T-helper 1 cell treated with Interleukin-12 subunit alpha and Interleukin-12 subunit beta and Interleukin-4 antibody, amounts not matched to agents 30 μg/mL and 1 μg/mL, for 36 hours (primary cell): ENCODE results near the gene PLA2G2D.

ENCODE experiments used
- H3K27ac Mint-ChIP-seq: one replicate; pipeline ENCODE4 v1.8.0; 2021; ENCODE audit warnings: mild to moderate bottlenecking, mixed read lengths
- H3K27me3 Mint-ChIP-seq: one replicate; pipeline ENCODE4 v1.8.0; 2021; ENCODE audit warnings: low read depth, mixed read lengths
- H3K36me3 Mint-ChIP-seq: one replicate; pipeline ENCODE4 v1.8.0; 2021; ENCODE audit warnings: low read depth, mixed read lengths
- H3K4me1 Mint-ChIP-seq: one replicate; pipeline ENCODE4 v1.8.0; 2021; ENCODE audit warnings: low read depth, mixed read lengths
- H3K4me3 Mint-ChIP-seq: one replicate; pipeline ENCODE4 v1.8.0; 2021; ENCODE audit warnings: mild to moderate bottlenecking, moderate library complexity, mixed read lengths
- H3K9me3 Mint-ChIP-seq: one replicate; pipeline ENCODE4 v1.8.0; 2021; ENCODE audit warnings: mixed read lengths

The PLA2G2D gene

GRCh38 chr1:20076710-20077461 lies 42.5 kb downstream of the PLA2G2D start:
- H3K27ac Mint-ChIP-seq = no peak overlapping the region
- peaks cover 9% of the 10 kb centered on the region for H3K4me1 Mint-ChIP-seq
- peaks cover 45% of the 10 kb centered on the region for H3K27me3 Mint-ChIP-seq
- no peak overlapping the region for H3K4me3 Mint-ChIP-seq
- H3K9me3 Mint-ChIP-seq = no peaks in the 10 kb centered on the region
- H3K36me3 Mint-ChIP-seq = no peaks in the 10 kb centered on the region

GRCh38 chr1:20076223-20076622 lies 43.1 kb downstream of the PLA2G2D start:
- Mint-ChIP-seq H3K4me3 (no peak overlapping the region), H3K27ac (no peak overlapping the region), H3K27me3 (peaks cover 43% of the 10 kb centered on the region)

GRCh38 chr1:20075345-20075744 lies 44.0 kb downstream of the PLA2G2D start:
- Mint-ChIP-seq H3K9me3 (no peaks in the 10 kb centered on the region), H3K27ac (no peak overlapping the region), H3K4me1 (peaks cover 3% of the 10 kb centered on the region), H3K36me3 (no peaks in the 10 kb centered on the region), H3K4me3 (no peak overlapping the region), H3K27me3 (peaks cover 38% of the 10 kb centered on the region)

More at GRCh38 chr1:20076223-20076622, 43.1 kb downstream of the PLA2G2D start:
- Mint-ChIP-seq H3K9me3 (no peaks in the 10 kb centered on the region), H3K36me3 (no peaks in the 10 kb centered on the region), H3K4me1 (peaks cover 7% of the 10 kb centered on the region)

GRCh38 chr1:20074725-20075171 lies 44.6 kb downstream of the PLA2G2D start:
- no peaks in the 10 kb centered on the region for H3K9me3 Mint-ChIP-seq
- H3K27me3 Mint-ChIP-seq = peaks cover 36% of the 10 kb centered on the region
- no peak overlapping the region for H3K4me3 Mint-ChIP-seq
- peaks cover 3% of the 10 kb centered on the region for H3K4me1 Mint-ChIP-seq
- no peaks in the 10 kb centered on the region for H3K36me3 Mint-ChIP-seq
- H3K27ac Mint-ChIP-seq = no peak overlapping the region

- no peaks in the 10 kb centered on the region for H3K36me3 Mint-ChIP-seq
- peaks cover 3% of the 10 kb centered on the region for H3K4me1 Mint-ChIP-seq
- H3K27me3 Mint-ChIP-seq = peaks cover 34% of the 10 kb centered on the region
- H3K4me3 Mint-ChIP-seq = no peak overlapping the region
- no peaks in the 10 kb centered on the region for H3K9me3 Mint-ChIP-seq
- H3K27ac Mint-ChIP-seq = no peak overlapping the region
These were observed 45.1 kb downstream of the PLA2G2D start for GRCh38 chr1:20074055-20074724.

GRCh38 chr1:20073256-20073655 lies 46.1 kb downstream of the PLA2G2D start:
- H3K4me1 Mint-ChIP-seq = peaks cover 3% of the 10 kb centered on the region
- H3K4me3 Mint-ChIP-seq = no peak overlapping the region
- no peaks in the 10 kb centered on the region for H3K9me3 Mint-ChIP-seq
- no peak overlapping the region for H3K27ac Mint-ChIP-seq
- H3K27me3 Mint-ChIP-seq = peaks cover 24% of the 10 kb centered on the region
- H3K36me3 Mint-ChIP-seq = no peaks in the 10 kb centered on the region

- Mint-ChIP-seq H3K36me3 (no peaks in the 10 kb centered on the region), H3K27me3 (peaks cover 20% of the 10 kb centered on the region), H3K4me3 (no peak overlapping the region), H3K27ac (no peak overlapping the region), H3K9me3 (no peaks in the 10 kb centered on the region), H3K4me1 (no peaks in the 10 kb centered on the region)
These were observed 46.6 kb downstream of the PLA2G2D start for GRCh38 chr1:20072771-20073170.

- Mint-ChIP-seq H3K4me1 (no peaks in the 10 kb centered on the region), H3K36me3 (no peaks in the 10 kb centered on the region), H3K27me3 (peaks cover 7% of the 10 kb centered on the region), H3K4me3 (no peak overlapping the region), H3K9me3 (no peaks in the 10 kb centered on the region), H3K27ac (no peak overlapping the region)
These were observed 47.9 kb downstream of the PLA2G2D start for GRCh38 chr1:20071416-20071815.

GRCh38 chr1:20070357-20070756 lies 49.0 kb downstream of the PLA2G2D start:
- Mint-ChIP-seq H3K27ac (no peak overlapping the region), H3K9me3 (no peaks in the 10 kb centered on the region), H3K27me3 (peaks cover 9% of the 10 kb centered on the region), H3K36me3 (no peaks in the 10 kb centered on the region), H3K4me3 (no peak overlapping the region), H3K4me1 (no peaks in the 10 kb centered on the region)

- Mint-ChIP-seq H3K27me3 (peaks cover 10% of the 10 kb centered on the region), H3K27ac (no peak within 1 kb of the TSS), H3K4me3 (no peak within 1 kb of the TSS)
These were observed 49.5 kb downstream of the PLA2G2D start, which contains the start of gene PLA2G5 for GRCh38 chr1:20069874-20070273. Gene PLA2G5 (plus strand): TSS chr1:20070194. CDS start chr1:20084831, 14,637 bp downstream.

GRCh38 chr1:20068722-20069121 lies 50.6 kb downstream of the PLA2G2D start:
- Mint-ChIP-seq H3K9me3 (no peaks in the 10 kb centered on the region), H3K4me1 (no peaks in the 10 kb centered on the region), H3K27me3 (peaks cover 10% of the 10 kb centered on the region), H3K4me3 (no peak overlapping the region), H3K27ac (no peak overlapping the region), H3K36me3 (no peaks in the 10 kb centered on the region)

More at GRCh38 chr1:20069874-20070273, 49.5 kb downstream of the PLA2G2D start, which contains the start of gene PLA2G5:
- Mint-ChIP-seq H3K4me1 (no peaks in the 10 kb centered on the region), H3K36me3 (no peaks in the 10 kb centered on the region), H3K9me3 (no peaks in the 10 kb centered on the region)

GRCh38 chr1:20063861-20064292 lies 55.5 kb downstream of the PLA2G2D start:
- peaks cover 2% of the 10 kb centered on the region for H3K36me3 Mint-ChIP-seq
- no peak overlapping the region for H3K4me3 Mint-ChIP-seq
- peaks cover 15% of the 10 kb centered on the region for H3K4me1 Mint-ChIP-seq
- peaks cover 7% of the 10 kb centered on the region for H3K27me3 Mint-ChIP-seq
- H3K27ac Mint-ChIP-seq = no peak overlapping the region
- no peaks in the 10 kb centered on the region for H3K9me3 Mint-ChIP-seq
